A549 (cell line): ENCODE data around the gene CR1L.

Source experiments
- BHLHE40 ChIP-seq: IDR thresholded peaks from 2 replicates; pipeline ENCODE4 v1.6.1; 2012; ENCODE audit warnings: low read depth, low read length, inconsistent platforms
- CBX8 ChIP-seq: fragments of 200-600 bp; sonication (generic); IDR thresholded peaks from 2 replicates; pipeline ENCODE4 v1.6.1; 2016
- EHMT2 ChIP-seq: fragments of 200-600 bp; sonication (generic); IDR thresholded peaks from 2 replicates; pipeline ENCODE4 v1.6.1; 2016; ENCODE audit warnings: antibody characterized with exemption, low read depth, mild to moderate bottlenecking, moderate library complexity
- HDAC2 ChIP-seq: fragments of 200-600 bp; sonication (generic); IDR thresholded peaks from 2 replicates; pipeline ENCODE4 v1.6.1; 2016
- HOXA7 ChIP-seq: fragments of 250-450 bp; sonication (Bioruptor Pico); IDR thresholded peaks from 2 replicates; pipeline ENCODE4 v1.5.0; 2020; ENCODE audit warnings: mild to moderate bottlenecking, moderate library complexity
- MYC ChIP-seq: IDR thresholded peaks from 2 replicates; pipeline ENCODE4 v1.6.1; 2012; ENCODE audit warnings: mild to moderate bottlenecking, inconsistent platforms, low read length, improper control_type of control experiment, borderline replicate concordance
- POLR2A ChIP-seq: IDR thresholded peaks from 2 replicates; pipeline ENCODE4 v1.6.1; 2012; ENCODE audit warnings: mild to moderate bottlenecking, low read length
- RAD21 ChIP-seq, 2 experiments: fragments of >200 bp in 1 of 2; sonication (Bioruptor Twin) in 1 of 2; formaldehyde crosslinking in 1 of 2; IDR thresholded peaks in 1 of 2; conservative IDR thresholded peaks in 1 of 2; 2 replicates in 1 of 2; 3 replicates in 1 of 2; pipeline ENCODE4 v1.6.1; 2012 to 2018; ENCODE audit warnings: inconsistent platforms in 1 of 2
- RFX5 ChIP-seq: fragments of 450-650 bp; IDR thresholded peaks from 2 replicates; pipeline ENCODE4 v1.7.1; 2014; ENCODE audit warnings: antibody characterized with exemption, mild to moderate bottlenecking, moderate library complexity
- TP53 ChIP-seq: fragments of 250-450 bp; sonication (Bioruptor Pico); IDR thresholded peaks from 2 replicates; pipeline ENCODE4 v1.5.0; 2021; ENCODE audit warnings: mild to moderate bottlenecking, moderate library complexity
- TF ChIP-seq, protein P1 (sequence below): fragments of >200 bp; sonication (Bioruptor Twin); formaldehyde crosslinking; IDR thresholded peaks from 3 replicates; pipeline ENCODE4 v1.5.1; 2016
- TF ChIP-seq, protein P2 (sequence below): fragments of 250-450 bp; sonication (Bioruptor Pico); IDR thresholded peaks from 2 replicates; pipeline ENCODE4 v1.5.0; 2021; ENCODE audit warnings: mild to moderate bottlenecking, moderate library complexity, borderline replicate concordance
- TF ChIP-seq, protein P3 (sequence below): IDR thresholded peaks from 2 replicates; pipeline ENCODE4 v1.6.1; 2012
- TF ChIP-seq, protein P4 (sequence below): fragments of 200-600 bp; sonication (generic); IDR thresholded peaks from 2 replicates; pipeline ENCODE4 v1.6.1; 2016; ENCODE audit warnings: antibody characterized with exemption, mild to moderate bottlenecking, moderate library complexity

DNA sequence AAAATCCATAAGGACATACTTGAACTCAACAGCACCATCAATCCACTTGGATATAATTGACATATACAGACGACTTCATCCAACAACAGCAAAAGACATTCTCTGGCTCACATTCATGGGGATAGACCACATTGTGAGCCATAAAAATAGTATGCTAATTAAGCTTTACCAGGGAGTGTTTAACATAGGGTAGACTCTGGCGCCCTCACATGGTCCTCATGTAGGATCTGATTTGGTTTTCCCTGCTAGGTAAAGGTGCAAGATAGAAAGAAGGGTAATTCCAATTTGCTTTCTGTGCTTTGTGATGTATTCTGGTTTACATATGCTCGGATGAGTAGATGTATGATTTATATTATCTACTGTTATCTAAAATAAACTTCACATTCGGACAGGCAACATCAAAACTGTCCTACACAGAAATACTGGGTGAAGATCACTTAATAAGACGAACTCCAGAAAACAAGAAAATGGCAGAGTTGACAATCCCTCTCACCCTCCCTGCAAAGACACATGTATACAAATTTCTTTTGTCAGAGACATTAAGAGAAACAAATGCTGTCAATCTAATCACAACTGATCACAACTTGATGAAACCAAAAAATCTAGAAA lies 27.7 kb downstream of the CR1L start:
- TF ChIP-seq HOXA7 (CRISPR knock-in tag): no peak
- no peak for TF ChIP-seq POLR2A
- TF ChIP-seq, protein P1, sequence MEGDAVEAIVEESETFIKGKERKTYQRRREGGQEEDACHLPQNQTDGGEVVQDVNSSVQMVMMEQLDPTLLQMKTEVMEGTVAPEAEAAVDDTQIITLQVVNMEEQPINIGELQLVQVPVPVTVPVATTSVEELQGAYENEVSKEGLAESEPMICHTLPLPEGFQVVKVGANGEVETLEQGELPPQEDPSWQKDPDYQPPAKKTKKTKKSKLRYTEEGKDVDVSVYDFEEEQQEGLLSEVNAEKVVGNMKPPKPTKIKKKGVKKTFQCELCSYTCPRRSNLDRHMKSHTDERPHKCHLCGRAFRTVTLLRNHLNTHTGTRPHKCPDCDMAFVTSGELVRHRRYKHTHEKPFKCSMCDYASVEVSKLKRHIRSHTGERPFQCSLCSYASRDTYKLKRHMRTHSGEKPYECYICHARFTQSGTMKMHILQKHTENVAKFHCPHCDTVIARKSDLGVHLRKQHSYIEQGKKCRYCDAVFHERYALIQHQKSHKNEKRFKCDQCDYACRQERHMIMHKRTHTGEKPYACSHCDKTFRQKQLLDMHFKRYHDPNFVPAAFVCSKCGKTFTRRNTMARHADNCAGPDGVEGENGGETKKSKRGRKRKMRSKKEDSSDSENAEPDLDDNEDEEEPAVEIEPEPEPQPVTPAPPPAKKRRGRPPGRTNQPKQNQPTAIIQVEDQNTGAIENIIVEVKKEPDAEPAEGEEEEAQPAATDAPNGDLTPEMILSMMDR: peak; percentile 54
- TF ChIP-seq, protein P2, sequence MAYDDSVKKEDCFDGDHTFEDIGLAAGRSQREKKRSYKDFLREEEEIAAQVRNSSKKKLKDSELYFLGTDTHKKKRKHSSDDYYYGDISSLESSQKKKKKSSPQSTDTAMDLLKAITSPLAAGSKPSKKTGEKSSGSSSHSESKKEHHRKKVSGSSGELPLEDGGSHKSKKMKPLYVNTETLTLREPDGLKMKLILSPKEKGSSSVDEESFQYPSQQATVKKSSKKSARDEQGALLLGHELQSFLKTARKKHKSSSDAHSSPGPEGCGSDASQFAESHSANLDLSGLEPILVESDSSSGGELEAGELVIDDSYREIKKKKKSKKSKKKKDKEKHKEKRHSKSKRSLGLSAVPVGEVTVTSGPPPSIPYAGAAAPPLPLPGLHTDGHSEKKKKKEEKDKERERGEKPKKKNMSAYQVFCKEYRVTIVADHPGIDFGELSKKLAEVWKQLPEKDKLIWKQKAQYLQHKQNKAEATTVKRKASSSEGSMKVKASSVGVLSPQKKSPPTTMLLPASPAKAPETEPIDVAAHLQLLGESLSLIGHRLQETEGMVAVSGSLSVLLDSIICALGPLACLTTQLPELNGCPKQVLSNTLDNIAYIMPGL (CRISPR knock-in tag): no peak
- no peak for TF ChIP-seq EHMT2
- TF ChIP-seq HDAC2: no peak
- TF ChIP-seq, protein P3, sequence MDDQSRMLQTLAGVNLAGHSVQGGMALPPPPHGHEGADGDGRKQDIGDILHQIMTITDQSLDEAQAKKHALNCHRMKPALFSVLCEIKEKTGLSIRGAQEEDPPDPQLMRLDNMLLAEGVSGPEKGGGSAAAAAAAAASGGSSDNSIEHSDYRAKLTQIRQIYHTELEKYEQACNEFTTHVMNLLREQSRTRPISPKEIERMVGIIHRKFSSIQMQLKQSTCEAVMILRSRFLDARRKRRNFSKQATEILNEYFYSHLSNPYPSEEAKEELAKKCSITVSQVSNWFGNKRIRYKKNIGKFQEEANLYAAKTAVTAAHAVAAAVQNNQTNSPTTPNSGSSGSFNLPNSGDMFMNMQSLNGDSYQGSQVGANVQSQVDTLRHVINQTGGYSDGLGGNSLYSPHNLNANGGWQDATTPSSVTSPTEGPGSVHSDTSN: no peak
- no peak for TF ChIP-seq MYC
- no peak for TF ChIP-seq CBX8
- TF ChIP-seq TP53: no peak
- peak; percentile 50 to 64; a peak in 4 of 5 replicates for TF ChIP-seq RAD21 (conservative IDR thresholded peaks at IDR 0.05 in 1 of 2, IDR thresholded peaks at IDR 0.05 in 1 of 2)
- TF ChIP-seq, protein P4, sequence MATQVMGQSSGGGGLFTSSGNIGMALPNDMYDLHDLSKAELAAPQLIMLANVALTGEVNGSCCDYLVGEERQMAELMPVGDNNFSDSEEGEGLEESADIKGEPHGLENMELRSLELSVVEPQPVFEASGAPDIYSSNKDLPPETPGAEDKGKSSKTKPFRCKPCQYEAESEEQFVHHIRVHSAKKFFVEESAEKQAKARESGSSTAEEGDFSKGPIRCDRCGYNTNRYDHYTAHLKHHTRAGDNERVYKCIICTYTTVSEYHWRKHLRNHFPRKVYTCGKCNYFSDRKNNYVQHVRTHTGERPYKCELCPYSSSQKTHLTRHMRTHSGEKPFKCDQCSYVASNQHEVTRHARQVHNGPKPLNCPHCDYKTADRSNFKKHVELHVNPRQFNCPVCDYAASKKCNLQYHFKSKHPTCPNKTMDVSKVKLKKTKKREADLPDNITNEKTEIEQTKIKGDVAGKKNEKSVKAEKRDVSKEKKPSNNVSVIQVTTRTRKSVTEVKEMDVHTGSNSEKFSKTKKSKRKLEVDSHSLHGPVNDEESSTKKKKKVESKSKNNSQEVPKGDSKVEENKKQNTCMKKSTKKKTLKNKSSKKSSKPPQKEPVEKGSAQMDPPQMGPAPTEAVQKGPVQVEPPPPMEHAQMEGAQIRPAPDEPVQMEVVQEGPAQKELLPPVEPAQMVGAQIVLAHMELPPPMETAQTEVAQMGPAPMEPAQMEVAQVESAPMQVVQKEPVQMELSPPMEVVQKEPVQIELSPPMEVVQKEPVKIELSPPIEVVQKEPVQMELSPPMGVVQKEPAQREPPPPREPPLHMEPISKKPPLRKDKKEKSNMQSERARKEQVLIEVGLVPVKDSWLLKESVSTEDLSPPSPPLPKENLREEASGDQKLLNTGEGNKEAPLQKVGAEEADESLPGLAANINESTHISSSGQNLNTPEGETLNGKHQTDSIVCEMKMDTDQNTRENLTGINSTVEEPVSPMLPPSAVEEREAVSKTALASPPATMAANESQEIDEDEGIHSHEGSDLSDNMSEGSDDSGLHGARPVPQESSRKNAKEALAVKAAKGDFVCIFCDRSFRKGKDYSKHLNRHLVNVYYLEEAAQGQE: no peak
- TF ChIP-seq BHLHE40: no peak
- no peak for TF ChIP-seq RFX5
